ENCODE measurements around the gene ISOC1.

DNA sequence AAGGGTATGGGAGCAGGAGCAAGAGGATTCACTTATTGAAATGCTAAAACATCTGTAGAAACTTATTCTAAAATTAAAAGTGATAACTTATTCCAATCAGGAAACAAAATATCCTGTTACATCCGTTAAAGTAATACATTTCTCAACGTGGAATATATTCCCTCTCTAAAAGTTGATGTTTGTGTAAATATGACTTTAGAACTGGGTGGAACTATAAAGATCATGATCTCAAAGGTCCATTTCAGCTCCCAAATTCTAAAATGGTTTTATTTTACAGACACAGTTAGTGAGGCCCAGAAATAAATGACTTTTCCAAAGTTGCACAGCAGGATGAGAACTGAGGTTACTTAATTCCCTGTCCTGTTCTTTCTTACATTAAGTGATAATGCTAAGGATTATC, 21.1 kb downstream of the ISOC1 start:
- TF ChIP-seq, protein P1, sequence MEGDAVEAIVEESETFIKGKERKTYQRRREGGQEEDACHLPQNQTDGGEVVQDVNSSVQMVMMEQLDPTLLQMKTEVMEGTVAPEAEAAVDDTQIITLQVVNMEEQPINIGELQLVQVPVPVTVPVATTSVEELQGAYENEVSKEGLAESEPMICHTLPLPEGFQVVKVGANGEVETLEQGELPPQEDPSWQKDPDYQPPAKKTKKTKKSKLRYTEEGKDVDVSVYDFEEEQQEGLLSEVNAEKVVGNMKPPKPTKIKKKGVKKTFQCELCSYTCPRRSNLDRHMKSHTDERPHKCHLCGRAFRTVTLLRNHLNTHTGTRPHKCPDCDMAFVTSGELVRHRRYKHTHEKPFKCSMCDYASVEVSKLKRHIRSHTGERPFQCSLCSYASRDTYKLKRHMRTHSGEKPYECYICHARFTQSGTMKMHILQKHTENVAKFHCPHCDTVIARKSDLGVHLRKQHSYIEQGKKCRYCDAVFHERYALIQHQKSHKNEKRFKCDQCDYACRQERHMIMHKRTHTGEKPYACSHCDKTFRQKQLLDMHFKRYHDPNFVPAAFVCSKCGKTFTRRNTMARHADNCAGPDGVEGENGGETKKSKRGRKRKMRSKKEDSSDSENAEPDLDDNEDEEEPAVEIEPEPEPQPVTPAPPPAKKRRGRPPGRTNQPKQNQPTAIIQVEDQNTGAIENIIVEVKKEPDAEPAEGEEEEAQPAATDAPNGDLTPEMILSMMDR (IDR thresholded peaks at IDR 0.05; ENCODE audit: low read depth, low read length, poor library complexity, severe bottlenecking), result no peak
- no peak for TF ChIP-seq EZH2phosphoT487 (IDR thresholded peaks at IDR 0.05; ENCODE audit: borderline replicate concordance, low read length)

Data from DOHH2 (cell line).